Sigmoid colon (tissue), 3 donors: ENCODE results near the gene ZNF175.

Experiments
- CTCF ChIP-seq, 4 experiments: fragments of 450-650 bp in 3 of 4; fragments of 200-600 bp in 1 of 4; IDR thresholded peaks; one replicate each; pipeline ENCODE4 v1.5.1; 2016 to 2019; ENCODE audit warnings: antibody characterized with exemption in 4 of 4, mild to moderate bottlenecking in 3 of 4, moderate library complexity in 2 of 4
- POLR2A ChIP-seq, 2 donors: fragments of 450-650 bp; IDR thresholded peaks; one replicate each; pipeline ENCODE4 v1.6.1; 2016; ENCODE audit warnings: antibody characterized with exemption in 2 of 2, mild to moderate bottlenecking in 2 of 2, moderate library complexity in 2 of 2

- no peak for TF ChIP-seq CTCF (IDR thresholded peaks at IDR 0.05)
- TF ChIP-seq POLR2A (IDR thresholded peaks at IDR 0.05) = no peak
Measured at GRCh38 chr19:51607920-51608562, 37.0 kb downstream of the ZNF175 start.
